Right forelimb (tissue), 1 donor: ENCODE measurements around the gene COA7.
"Not testable (repeated sequence)": the region's sequence is repeated elsewhere in the genome, so short reads cannot be mapped to it uniquely, and the experiment has no call there.

Experiments used
- DNase-seq: peaks from one replicate; pipeline ENCODE4 v3.0.0-alpha.2; 2018

Gene COA7

GRCh38 chr1:52702886-52703787 is 5.0 kb upstream of the COA7 start:
- peak; percentile 86 for DNase-seq

GRCh38 chr1:52695627-52696026 is 2.5 kb downstream of the COA7 start:
- no peak for DNase-seq

GRCh38 chr1:52693843-52694242 is 4.3 kb downstream of the COA7 start:
- DNase-seq: no peak

- not testable (repeated sequence) for DNase-seq
These were observed 4.8 kb downstream of the COA7 start for GRCh38 chr1:52693351-52693750.

- DNase-seq: no peak
These were observed 5.5 kb downstream of the COA7 start for GRCh38 chr1:52692697-52693096.

- no peak for DNase-seq
These were observed 6.3 kb downstream of the COA7 start for GRCh38 chr1:52691821-52692220.

GRCh38 chr1:52686830-52687229 is 11.3 kb downstream of the COA7 start:
- no peak for DNase-seq

- DNase-seq: peak; percentile 73
These were observed 11.8 kb downstream of the COA7 start for GRCh38 chr1:52686261-52686751.

- DNase-seq: no peak
These were observed 13.6 kb downstream of the COA7 start for GRCh38 chr1:52684545-52684944.

GRCh38 chr1:52683367-52683940 is 14.7 kb downstream of the COA7 start:
- DNase-seq: no peak

- no peak for DNase-seq
These were observed 17.0 kb downstream of the COA7 start for GRCh38 chr1:52681136-52681535.

GRCh38 chr1:52680353-52680752 is 17.8 kb downstream of the COA7 start:
- DNase-seq: no peak

- no peak for DNase-seq
These were observed 18.6 kb downstream of the COA7 start for GRCh38 chr1:52679498-52679897.

- DNase-seq: no peak
These were observed 19.1 kb downstream of the COA7 start for GRCh38 chr1:52679048-52679447.

- no peak for DNase-seq
These were observed 20.9 kb downstream of the COA7 start for GRCh38 chr1:52677076-52677806.

GRCh38 chr1:52676249-52676903 is 21.8 kb downstream of the COA7 start:
- no peak for DNase-seq

- DNase-seq: no peak
These were observed 23.4 kb downstream of the COA7 start for GRCh38 chr1:52674497-52675384.

- DNase-seq: no peak
These were observed 24.6 kb downstream of the COA7 start for GRCh38 chr1:52673513-52673912.

- DNase-seq: no peak
These were observed 25.2 kb downstream of the COA7 start for GRCh38 chr1:52672946-52673345.

GRCh38 chr1:52670604-52671003 is 27.5 kb downstream of the COA7 start:
- no peak for DNase-seq

GRCh38 chr1:52669696-52670095 is 28.5 kb downstream of the COA7 start:
- DNase-seq: no peak

- no peak for DNase-seq
These were observed 29.4 kb downstream of the COA7 start for GRCh38 chr1:52668711-52669110.
